ENCODE measurements around the gene RBM5. TPM values are rescaled to one million over a fixed set of nuclear protein-coding genes. Genes with fewer than 3 reads are reported as not detected.

RBM5 gene
- total and polyA plus RNA-seq, 2 experiments from 2014 or later = 44.9 to 111 TPM

- no peak for TF ChIP-seq STAT1 (IDR thresholded peaks at IDR 0.05; ENCODE audit: unreplicated experiment)
- no peak for TF ChIP-seq REST (IDR thresholded peaks at IDR 0.05; ENCODE audit: unreplicated experiment)
- no peak for TF ChIP-seq EZH2phosphoT487 (IDR thresholded peaks at IDR 0.05; ENCODE audit: unreplicated experiment)
- TF ChIP-seq POLR2AphosphoS5 (IDR thresholded peaks at IDR 0.05; ENCODE audit: low read depth) = no peak
- TF ChIP-seq ZNF114 (CRISPR knock-in tag; IDR thresholded peaks at IDR 0.05) = no peak
- no peak for TF ChIP-seq ZNF331 (CRISPR knock-in tag; IDR thresholded peaks at IDR 0.05; ENCODE audit: low read depth)
- no peak for TF ChIP-seq NANOG (IDR thresholded peaks at IDR 0.05; ENCODE audit: borderline replicate concordance)
Observed at GRCh38 chr3:50147447-50147846, 58.7 kb downstream of the RBM5 start (continued).

GRCh38 chr3:50147861-50148260 is 59.1 kb downstream of the RBM5 start:
- H3K36me3 ChIP-seq (ENCODE audit: insufficient read depth) = no peaks in the 10 kb centered on the region
- no peak for ATAC-seq
- Mint-ChIP-seq H3K4me3 (no peak overlapping the region), H3K4me1 (peaks cover 42% of the 10 kb centered on the region), H3K27ac (no peak overlapping the region), H3K9me3 (no peaks in the 10 kb centered on the region; the same call in 2 of the 3 replicates), H3K36me3 (ENCODE audit: low read depth) (no peaks in the 10 kb centered on the region; the same call in 2 of the 3 replicates), H3K27me3 (ENCODE audit: insufficient read depth, low read depth, poor library complexity) (peaks cover 35% of the 10 kb centered on the region)
- H4K20me1 ChIP-seq (replicated peaks; ENCODE audit: insufficient read depth) = no peaks in the 10 kb centered on the region
- H3K4me2 ChIP-seq = no peak overlapping the region
- peaks cover under 1% of the 10 kb centered on the region; the same call in 1 of the 2 replicates for H3K27me3 ChIP-seq (ENCODE audit: insufficient read depth)
- H3K27ac ChIP-seq (ENCODE audit: low read depth) = no peak overlapping the region
- no peak overlapping the region for H2AFZ ChIP-seq
- no peaks in the 10 kb centered on the region for H3F3A ChIP-seq (replicated peaks; ENCODE audit: low read depth)
- H3K79me2 ChIP-seq (replicated peaks; ENCODE audit: insufficient read depth) = no peaks in the 10 kb centered on the region
- H3K4me3 ChIP-seq = no peak overlapping the region
- H3K4me1 ChIP-seq (ENCODE audit: insufficient read depth) = peaks cover 19% of the 10 kb centered on the region
- H3K9me2 ChIP-seq (ENCODE audit: insufficient read depth) = no peaks in the 10 kb centered on the region
- no peak for DNase-seq (ENCODE audit: low spot score)
- TF ChIP-seq CREB1 (CRISPR knock-in tag; IDR thresholded peaks at IDR 0.05; ENCODE audit: low read depth) (no peak), REST (IDR thresholded peaks at IDR 0.05; ENCODE audit: unreplicated experiment) (no peak), CTCF (conservative IDR thresholded peaks at IDR 0.05; ENCODE audit: low read depth in 2 of 2) (no peak), ETS1 (IDR thresholded peaks at IDR 0.05) (no peak), EZH2phosphoT487 (IDR thresholded peaks at IDR 0.05; ENCODE audit: unreplicated experiment) (no peak), STAT1 (IDR thresholded peaks at IDR 0.05; ENCODE audit: unreplicated experiment) (no peak), ZNF331 (CRISPR knock-in tag; IDR thresholded peaks at IDR 0.05; ENCODE audit: low read depth) (no peak), JUNB (IDR thresholded peaks at IDR 0.05; ENCODE audit: unreplicated experiment) (no peak), POLR2AphosphoS5 (IDR thresholded peaks at IDR 0.05; ENCODE audit: low read depth) (no peak), EZH2 (IDR thresholded peaks at IDR 0.05; ENCODE audit: low read depth, unreplicated experiment) (no peak), NANOG (IDR thresholded peaks at IDR 0.05; ENCODE audit: borderline replicate concordance) (no peak)
